ENCODE measurements around the gene TNFRSF4. TPM values are rescaled to one million over a fixed set of nuclear protein-coding genes. Genes with fewer than 3 reads are reported as not detected.

TNFRSF4 gene
- total and polyA plus RNA-seq, 10 of the 15 experiments (the other 5 are each of a cell fraction or from before 2014, with no cell fraction given) = 0.05 to 7.3 (median 2.5) TPM; not detected in 1

DNA sequence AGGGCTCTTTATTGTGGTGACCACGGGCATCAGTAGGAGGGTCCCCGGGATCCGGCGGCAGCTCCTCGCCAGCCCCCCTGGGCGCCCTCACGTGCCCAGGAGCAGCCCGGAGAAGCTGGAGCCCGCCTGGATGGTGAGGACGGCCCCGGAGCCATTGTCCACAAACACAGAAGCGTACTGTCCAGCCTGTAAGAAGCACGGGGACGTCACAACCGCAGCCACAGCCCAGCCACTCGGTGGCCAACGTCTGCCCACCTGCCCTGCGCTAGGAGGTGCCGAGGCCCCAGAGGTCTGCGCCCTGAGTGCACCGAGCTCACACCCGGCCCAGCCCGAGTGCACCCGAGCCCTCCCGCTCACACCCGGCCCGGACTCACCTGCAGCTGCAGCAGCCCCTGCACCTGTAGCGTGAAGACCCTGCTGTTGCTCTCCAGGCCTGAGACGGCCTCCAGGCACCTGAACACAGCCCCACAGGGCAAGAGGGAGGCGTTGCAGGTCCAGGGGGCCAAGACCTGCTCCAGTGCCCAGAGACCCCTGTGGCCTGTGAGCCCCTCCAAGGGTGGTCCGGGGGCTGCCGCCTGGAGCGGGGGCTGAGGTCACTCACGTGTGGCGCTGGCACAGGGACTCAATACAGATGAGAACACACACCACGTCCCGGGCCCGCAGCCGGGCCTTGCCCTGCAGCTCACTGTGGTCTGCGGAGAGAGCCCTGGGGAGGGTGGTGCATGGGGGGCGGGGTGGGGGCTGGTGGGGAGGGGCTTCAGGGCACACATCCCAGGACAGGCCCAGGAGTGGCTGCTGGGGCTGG, 28.7 kb upstream of the TNFRSF4 start:
- no peak overlapping the region for H3K4me3 ChIP-seq
- no peaks in the 10 kb centered on the region for H4K20me1 ChIP-seq (ENCODE audit: control insufficient read depth, insufficient read depth)
- DNase-seq (ENCODE audit: low read depth, low spot score) (no peak), FAIRE-seq (no peak), ATAC-seq (no peak)
- intact Hi-C loops (cut with micrococcal nuclease; ENCODE audit: unreplicated experiment) (no loop called here), in situ Hi-C loops (cut with MboI) (no loop called here)
- H3K4me1 ChIP-seq (ENCODE audit: control insufficient read depth, insufficient read depth, low read length) = no peaks in the 10 kb centered on the region
- H3K9me3 ChIP-seq (replicated peaks; ENCODE audit: control insufficient read depth, insufficient read depth, low read length) = no peaks in the 10 kb centered on the region
- no peak overlapping the region for H3K4me2 ChIP-seq (ENCODE audit: control insufficient read depth, insufficient read depth)
- H2AFZ ChIP-seq (ENCODE audit: control insufficient read depth, low read depth, low read length) = no peak overlapping the region
- no peaks in the 10 kb centered on the region for H3K79me2 ChIP-seq (ENCODE audit: control insufficient read depth, insufficient read depth, low read length)
- H3K36me3 ChIP-seq (ENCODE audit: control insufficient read depth in 2 of 2, insufficient read depth in 2 of 2, low read length in 1 of 2) = no peaks in the 10 kb centered on the region
- BruUV-seq (replicated peaks) = no TSS peak
- WGBS (ENCODE audit: insufficient coverage, insufficient replicate concordance, low lambda C conversion rate, missing lambda C conversion rate) = 56% methylated on average over 35 of the region's 41 CpGs
- CTCF ChIA-PET = no interaction called here
- H3K9ac ChIP-seq (ENCODE audit: control insufficient read depth, insufficient read depth, low read length) = no peak overlapping the region
- POLR2A ChIA-PET = no interaction called here
- H3K27me3 ChIP-seq (replicated peaks in 1 of 2; ENCODE audit: control insufficient read depth in 2 of 2, insufficient read depth in 2 of 2, low read length in 1 of 2) = peaks cover 1 to 2% of the 10 kb centered on the region in 2 experiments; a peak in 3 of 4 replicates
- RAD21 ChIA-PET (ENCODE audit: unreplicated experiment) = no interaction called here
- no peak overlapping the region for H3K27ac ChIP-seq (ENCODE audit: control insufficient read depth, insufficient read depth)
- SMC1A ChIA-PET (ENCODE audit: uncharacterized antibody, unreplicated experiment) = no interaction called here
- TF ChIP-seq, protein P1, sequence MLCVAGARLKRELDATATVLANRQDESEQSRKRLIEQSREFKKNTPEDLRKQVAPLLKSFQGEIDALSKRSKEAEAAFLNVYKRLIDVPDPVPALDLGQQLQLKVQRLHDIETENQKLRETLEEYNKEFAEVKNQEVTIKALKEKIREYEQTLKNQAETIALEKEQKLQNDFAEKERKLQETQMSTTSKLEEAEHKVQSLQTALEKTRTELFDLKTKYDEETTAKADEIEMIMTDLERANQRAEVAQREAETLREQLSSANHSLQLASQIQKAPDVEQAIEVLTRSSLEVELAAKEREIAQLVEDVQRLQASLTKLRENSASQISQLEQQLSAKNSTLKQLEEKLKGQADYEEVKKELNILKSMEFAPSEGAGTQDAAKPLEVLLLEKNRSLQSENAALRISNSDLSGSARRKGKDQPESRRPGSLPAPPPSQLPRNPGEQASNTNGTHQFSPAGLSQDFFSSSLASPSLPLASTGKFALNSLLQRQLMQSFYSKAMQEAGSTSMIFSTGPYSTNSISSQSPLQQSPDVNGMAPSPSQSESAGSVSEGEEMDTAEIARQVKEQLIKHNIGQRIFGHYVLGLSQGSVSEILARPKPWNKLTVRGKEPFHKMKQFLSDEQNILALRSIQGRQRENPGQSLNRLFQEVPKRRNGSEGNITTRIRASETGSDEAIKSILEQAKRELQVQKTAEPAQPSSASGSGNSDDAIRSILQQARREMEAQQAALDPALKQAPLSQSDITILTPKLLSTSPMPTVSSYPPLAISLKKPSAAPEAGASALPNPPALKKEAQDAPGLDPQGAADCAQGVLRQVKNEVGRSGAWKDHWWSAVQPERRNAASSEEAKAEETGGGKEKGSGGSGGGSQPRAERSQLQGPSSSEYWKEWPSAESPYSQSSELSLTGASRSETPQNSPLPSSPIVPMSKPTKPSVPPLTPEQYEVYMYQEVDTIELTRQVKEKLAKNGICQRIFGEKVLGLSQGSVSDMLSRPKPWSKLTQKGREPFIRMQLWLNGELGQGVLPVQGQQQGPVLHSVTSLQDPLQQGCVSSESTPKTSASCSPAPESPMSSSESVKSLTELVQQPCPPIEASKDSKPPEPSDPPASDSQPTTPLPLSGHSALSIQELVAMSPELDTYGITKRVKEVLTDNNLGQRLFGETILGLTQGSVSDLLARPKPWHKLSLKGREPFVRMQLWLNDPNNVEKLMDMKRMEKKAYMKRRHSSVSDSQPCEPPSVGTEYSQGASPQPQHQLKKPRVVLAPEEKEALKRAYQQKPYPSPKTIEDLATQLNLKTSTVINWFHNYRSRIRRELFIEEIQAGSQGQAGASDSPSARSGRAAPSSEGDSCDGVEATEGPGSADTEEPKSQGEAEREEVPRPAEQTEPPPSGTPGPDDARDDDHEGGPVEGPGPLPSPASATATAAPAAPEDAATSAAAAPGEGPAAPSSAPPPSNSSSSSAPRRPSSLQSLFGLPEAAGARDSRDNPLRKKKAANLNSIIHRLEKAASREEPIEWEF (IDR thresholded peaks at IDR 0.05; ENCODE audit: insufficient replicate concordance, low read depth, low read length) = no peak
- TF ChIP-seq, protein P2, sequence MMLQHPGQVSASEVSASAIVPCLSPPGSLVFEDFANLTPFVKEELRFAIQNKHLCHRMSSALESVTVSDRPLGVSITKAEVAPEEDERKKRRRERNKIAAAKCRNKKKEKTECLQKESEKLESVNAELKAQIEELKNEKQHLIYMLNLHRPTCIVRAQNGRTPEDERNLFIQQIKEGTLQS (IDR thresholded peaks at IDR 0.05; ENCODE audit: borderline replicate concordance, extremely low read depth, low read depth, low read length) = no peak
- no peak for TF ChIP-seq RELA (IDR thresholded peaks at IDR 0.05; ENCODE audit: borderline replicate concordance, partially characterized antibody)
- no peak for TF ChIP-seq PML (IDR thresholded peaks at IDR 0.05; ENCODE audit: low read length)
- TF ChIP-seq SPI1 (IDR thresholded peaks at IDR 0.05; ENCODE audit: borderline replicate concordance, insufficient read depth, low read depth, low read length) = no peak
- TF ChIP-seq IKZF2 (IDR thresholded peaks at IDR 0.05) = no peak
- TF ChIP-seq STAT3 (IDR thresholded peaks at IDR 0.05; ENCODE audit: low read depth, low read length) = no peak
- TF ChIP-seq MXI1 (IDR thresholded peaks at IDR 0.05; ENCODE audit: low read depth, low read length) = no peak
- no peak for TF ChIP-seq ZNF274 (IDR thresholded peaks at IDR 0.05; ENCODE audit: insufficient read depth, insufficient read length)
- TF ChIP-seq, protein P3, sequence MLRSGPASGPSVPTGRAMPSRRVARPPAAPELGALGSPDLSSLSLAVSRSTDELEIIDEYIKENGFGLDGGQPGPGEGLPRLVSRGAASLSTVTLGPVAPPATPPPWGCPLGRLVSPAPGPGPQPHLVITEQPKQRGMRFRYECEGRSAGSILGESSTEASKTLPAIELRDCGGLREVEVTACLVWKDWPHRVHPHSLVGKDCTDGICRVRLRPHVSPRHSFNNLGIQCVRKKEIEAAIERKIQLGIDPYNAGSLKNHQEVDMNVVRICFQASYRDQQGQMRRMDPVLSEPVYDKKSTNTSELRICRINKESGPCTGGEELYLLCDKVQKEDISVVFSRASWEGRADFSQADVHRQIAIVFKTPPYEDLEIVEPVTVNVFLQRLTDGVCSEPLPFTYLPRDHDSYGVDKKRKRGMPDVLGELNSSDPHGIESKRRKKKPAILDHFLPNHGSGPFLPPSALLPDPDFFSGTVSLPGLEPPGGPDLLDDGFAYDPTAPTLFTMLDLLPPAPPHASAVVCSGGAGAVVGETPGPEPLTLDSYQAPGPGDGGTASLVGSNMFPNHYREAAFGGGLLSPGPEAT (IDR thresholded peaks at IDR 0.05; ENCODE audit: low read depth) = no peak
- no peak for TF ChIP-seq HDGF (IDR thresholded peaks at IDR 0.05)
- TF ChIP-seq, protein P4, sequence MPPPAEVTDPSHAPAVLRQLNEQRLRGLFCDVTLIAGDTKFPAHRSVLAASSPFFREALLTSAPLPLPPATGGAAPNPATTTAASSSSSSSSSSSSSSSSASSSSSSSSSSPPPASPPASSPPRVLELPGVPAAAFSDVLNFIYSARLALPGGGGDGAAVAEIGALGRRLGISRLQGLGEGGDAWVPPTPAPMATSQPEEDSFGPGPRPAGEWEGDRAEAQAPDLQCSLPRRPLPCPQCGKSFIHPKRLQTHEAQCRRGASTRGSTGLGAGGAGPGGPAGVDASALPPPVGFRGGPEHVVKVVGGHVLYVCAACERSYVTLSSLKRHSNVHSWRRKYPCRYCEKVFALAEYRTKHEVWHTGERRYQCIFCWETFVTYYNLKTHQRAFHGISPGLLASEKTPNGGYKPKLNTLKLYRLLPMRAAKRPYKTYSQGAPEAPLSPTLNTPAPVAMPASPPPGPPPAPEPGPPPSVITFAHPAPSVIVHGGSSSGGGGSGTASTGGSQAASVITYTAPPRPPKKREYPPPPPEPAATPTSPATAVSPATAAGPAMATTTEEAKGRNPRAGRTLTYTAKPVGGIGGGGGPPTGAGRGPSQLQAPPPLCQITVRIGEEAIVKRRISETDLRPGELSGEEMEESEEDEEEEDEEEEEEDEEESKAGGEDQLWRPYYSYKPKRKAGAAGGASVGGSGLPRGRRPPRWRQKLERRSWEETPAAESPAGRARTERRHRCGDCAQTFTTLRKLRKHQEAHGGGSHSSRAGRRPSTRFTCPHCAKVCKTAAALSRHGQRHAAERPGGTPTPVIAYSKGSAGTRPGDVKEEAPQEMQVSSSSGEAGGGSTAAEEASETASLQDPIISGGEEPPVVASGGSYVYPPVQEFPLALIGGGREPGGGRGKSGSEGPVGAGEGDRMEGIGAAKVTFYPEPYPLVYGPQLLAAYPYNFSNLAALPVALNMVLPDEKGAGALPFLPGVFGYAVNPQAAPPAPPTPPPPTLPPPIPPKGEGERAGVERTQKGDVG (CRISPR knock-in tag; IDR thresholded peaks at IDR 0.05) = no peak
- TF ChIP-seq NFIC (IDR thresholded peaks at IDR 0.05; ENCODE audit: low read depth, low read length) = no peak
